GOT3 (cell line): ENCODE data around the gene LDLRAD1.
"Not testable (repeated sequence)": the region's sequence is repeated elsewhere in the genome, so short reads cannot be mapped to it uniquely, and the experiment has no call there.

Experiments
- DNase-seq: peaks from one replicate; lab custom pipeline; 2025; ENCODE audit warnings: mixed read lengths; lab: John Stamatoyannopoulos, UW

The LDLRAD1 gene

GRCh38 chr1:54016343-54017282 is 1.4 kb downstream of the LDLRAD1 start:
- DNase-seq: no peak

DNA sequence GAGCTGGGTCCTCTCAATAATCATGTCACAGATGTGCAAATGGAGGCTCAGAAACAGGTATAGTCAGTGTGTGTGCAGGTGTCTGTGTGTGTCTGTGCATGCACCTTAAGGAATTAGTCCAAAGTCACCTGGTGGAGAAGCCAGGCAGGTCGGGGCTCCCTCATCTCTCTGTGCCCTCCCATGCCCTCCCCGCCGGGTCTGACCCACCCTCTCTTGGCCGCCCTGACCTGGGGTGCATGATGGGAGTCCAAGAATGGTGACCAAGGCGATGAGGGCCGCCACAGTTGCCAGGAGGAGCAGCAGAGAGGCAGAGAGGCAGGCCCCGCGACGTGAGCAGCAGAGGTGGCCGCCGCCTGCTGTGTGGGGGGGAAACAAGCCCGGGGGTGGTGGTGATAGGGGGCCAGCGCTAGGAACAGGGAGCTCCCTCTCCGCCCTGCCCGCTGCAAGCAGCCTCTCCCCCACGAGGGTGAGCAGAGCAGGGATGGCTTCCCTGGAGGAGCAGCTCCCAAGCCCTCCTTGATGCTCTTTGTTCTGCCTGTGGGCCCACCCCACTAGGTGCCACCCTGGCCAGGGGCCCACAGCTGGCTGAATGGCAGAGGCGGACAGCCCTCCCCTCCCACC is 3.9 kb downstream of the LDLRAD1 start:
- DNase-seq: no peak

- no peak for DNase-seq
Measured at GRCh38 chr1:54013393-54014008, 4.5 kb downstream of the LDLRAD1 start.

- DNase-seq: no peak
Measured at GRCh38 chr1:54012863-54013262, 5.1 kb downstream of the LDLRAD1 start.

DNA sequence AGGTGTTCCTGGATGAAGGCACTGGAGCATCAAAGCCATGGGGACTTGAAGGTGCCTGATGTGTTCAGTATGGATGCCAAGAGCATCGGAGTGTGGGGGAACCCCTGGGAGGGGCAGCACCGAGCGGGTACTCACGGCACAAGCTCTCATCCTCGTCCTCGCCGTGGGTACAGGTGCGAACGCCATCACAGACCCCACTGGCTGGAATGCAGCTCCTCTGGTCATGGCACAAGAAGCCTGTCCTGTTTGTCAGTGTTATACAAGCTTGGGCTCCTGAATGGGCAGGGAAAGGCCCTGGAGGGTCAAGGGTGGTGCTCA is 6.0 kb downstream of the LDLRAD1 start:
- no peak for DNase-seq

- DNase-seq: no peak
Measured at GRCh38 chr1:54011316-54012007, 6.5 kb downstream of the LDLRAD1 start.

DNA sequence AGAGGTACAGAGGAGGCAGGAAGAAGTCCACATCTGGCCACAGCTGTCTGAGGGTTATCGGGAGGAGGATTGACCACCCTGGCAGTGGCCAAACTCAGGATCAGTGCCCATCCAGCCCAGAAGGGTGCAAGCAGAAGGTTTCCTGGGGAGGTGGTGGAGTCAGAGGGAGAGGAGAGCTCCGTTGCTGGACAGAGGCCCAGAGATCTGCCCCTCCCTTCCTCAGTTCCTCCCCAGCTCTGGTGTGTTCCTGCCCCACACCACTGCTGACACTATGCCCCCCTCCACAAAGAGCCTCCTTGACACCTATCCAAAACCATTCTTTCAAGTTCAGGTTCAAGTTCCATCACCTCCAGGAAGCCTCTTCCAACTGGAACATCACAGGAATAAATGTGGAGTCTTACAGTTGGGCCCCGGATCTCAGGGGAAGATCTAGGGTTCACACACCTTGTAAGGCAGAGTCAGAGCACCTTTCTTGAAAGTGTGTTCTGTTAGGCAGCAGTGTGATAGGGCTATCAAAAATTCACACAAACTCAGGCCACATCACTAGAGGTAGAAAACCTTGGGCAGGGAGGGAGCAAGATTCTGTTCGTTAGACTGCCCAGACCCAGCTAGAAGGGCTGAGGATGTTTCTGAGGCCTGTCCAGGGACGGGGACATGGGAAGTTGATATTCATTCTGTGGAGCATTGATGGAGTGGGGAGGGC is 7.4 kb downstream of the LDLRAD1 start:
- DNase-seq: no peak

- no peak for DNase-seq
Measured at GRCh38 chr1:54009406-54009805, 8.6 kb downstream of the LDLRAD1 start.

DNA sequence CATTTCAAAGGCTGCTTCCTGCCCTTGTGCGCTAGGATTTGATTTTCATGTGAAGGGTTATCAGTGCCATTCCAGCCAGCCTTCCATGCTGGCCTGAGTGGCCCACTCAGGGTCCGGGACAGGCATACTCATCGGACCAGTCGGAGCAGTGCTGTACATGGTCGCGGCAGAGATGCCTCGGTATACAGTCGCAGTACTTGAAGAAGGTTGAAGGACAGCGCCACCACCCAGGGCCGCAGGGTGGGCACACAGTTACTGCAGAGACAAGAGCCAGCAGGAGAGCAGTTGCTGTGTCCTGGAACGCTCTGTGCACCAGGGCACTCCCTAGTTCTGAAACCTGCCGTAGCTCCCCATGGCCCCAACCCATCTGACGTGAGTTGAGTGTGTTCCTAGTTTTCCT is 9.1 kb downstream of the LDLRAD1 start:
- no peak for DNase-seq

DNA sequence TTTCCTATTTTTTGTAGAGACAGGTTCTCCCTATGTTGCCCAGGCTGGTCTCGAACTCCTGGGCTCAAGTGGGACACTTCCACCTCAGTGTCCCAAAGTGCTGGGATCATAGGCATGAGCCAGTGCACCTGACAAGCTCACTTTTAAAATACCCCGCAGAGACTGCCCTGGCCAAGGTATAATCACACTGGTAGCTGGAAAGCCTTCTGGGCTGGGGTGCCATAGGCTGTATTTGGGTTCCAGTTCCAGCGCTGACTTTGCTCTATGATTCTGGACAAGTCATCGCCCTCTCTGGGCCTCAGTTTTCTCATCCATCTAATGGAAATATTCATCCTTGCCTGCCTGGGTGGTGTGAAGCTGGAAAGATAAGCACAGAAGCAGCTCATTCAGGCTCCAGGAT is 10.4 kb downstream of the LDLRAD1 start:
- no peak for DNase-seq

GRCh38 chr1:54006508-54006907 is 11.5 kb downstream of the LDLRAD1 start:
- DNase-seq: no peak

DNA sequence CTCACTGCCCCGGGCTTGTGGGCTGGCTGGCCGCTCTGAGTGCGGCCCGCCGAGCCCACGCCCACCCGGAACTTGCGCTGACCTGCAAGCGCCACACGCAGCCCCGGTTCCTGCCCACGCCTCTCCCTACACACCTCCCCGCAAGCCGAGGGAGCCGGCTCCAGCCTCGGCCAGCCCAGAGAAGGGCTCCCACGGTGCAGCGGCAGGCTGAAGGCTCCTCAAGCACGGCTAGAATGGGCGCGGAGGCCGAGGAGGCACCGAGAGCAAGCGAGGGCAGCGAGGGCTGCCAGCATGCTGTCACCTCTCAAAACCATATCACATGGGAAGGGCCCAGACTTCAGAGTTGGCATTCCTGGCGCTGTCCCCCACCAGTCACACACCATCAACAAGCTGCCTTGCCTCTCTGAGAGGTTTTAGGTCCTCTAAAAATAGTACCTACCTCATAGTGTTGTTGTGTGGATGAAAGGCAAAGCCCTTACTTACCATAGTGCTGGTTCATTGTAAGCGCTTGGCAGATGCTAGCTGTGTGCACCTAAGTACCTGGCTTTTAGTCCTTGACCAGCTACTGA is 13.4 kb downstream of the LDLRAD1 start:
- no peak for DNase-seq

DNA sequence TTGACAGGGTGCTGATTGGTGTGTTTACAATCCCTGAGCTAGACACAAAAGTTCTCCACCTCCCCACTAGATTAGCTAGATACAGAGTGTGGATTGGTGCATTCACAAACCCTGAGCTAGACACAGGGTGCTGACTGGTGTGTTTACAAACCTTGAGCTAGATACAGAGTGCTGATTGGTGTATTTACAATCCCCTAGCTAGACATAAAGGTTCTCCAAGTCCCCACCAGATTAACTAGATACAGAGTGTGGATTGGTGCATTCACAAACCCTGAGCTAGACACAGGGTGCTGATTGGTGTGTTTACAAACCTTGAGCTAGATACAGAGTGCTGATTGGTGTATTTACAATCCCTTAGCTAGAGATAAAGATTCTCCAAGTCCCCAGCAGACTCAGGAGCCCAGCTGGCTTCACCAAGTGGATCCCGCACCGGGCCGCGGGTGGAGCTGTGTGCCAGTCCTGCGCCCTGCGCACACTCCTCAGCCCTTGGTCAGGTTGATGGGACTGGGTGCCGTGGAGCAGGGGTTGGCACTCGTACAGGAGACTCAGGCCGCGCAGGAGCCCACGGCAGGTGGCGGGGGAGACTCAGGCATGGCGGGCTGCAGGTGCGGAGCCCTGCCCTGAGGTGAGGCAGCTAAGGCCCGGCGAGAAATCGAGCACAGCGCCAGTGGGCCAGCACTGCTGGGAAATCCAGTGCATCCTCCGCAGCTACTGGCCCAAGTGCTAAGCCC is 14.1 kb downstream of the LDLRAD1 start:
- DNase-seq: not testable (repeated sequence)

GRCh38 chr1:54003249-54003646 is 14.7 kb downstream of the LDLRAD1 start:
- no peak for DNase-seq

- DNase-seq: no peak
Measured at GRCh38 chr1:54002544-54003248, 15.3 kb downstream of the LDLRAD1 start.

DNA sequence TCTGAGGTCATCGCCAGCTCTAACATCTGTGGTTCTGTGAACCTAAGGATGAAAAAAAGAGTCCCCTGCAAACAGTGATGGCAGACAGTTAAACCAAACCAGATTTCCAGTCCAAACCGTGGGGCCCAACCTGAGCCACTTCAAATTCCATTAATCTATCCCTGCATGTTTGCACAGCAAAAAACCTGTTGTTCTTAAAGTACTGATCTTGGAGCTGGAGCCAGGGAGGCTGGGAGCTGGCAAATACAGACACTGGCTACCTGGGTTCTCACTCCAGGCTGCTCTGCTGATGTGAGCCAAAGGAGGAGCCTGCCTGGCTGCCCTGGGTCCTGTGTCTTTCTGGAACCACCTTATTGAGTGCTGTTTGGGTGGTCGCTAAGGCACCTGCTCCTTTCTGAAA is 16.4 kb downstream of the LDLRAD1 start:
- no peak for DNase-seq

GRCh38 chr1:53999920-54000319 is 18.1 kb downstream of the LDLRAD1 start:
- DNase-seq: no peak

GRCh38 chr1:53998223-53998622 is 19.8 kb downstream of the LDLRAD1 start:
- DNase-seq: no peak

GRCh38 chr1:53995683-53996082 is 22.3 kb downstream of the LDLRAD1 start:
- DNase-seq: no peak

GRCh38 chr1:53994516-53994915 is 23.5 kb downstream of the LDLRAD1 start:
- not testable (repeated sequence) for DNase-seq
